ENCODE data around the gene TGM1. TPM values are rescaled to one million over a fixed set of nuclear protein-coding genes. Genes with fewer than 3 reads are reported as not detected.

Gene TGM1
- 1 to 10 TPM in 5 of 6 experiments, under 1 TPM in 1; 0.97 to 2.9 (median 1.3) TPM for total RNA-seq (2021; fragmentation: NEBNext Ultra II Directional; extraction: Animal tissue kit (Norgen Biotek cat#: 25700))
- long read RNA-seq, partial matches to known transcripts = 2 of 2 reads
- long read RNA-seq, other reads (novel, unspliced or antisense) = 0 of 2 reads

- H3K4me1 Mint-ChIP-seq (ENCODE audit: low read depth) = peaks cover 18% of the 10 kb centered on the region; the same call in 1 of the 2 replicates
- TF ChIP-seq CTCF (IDR thresholded peaks at IDR 0.05) = no peak
- H3K27ac Mint-ChIP-seq = no peak within 1 kb of the TSS
- H3K36me3 Mint-ChIP-seq (ENCODE audit: low read depth) = no peaks in the 10 kb centered on the region
- peaks cover 2% of the 10 kb centered on the region; the same call in 1 of the 2 replicates for H3K27me3 Mint-ChIP-seq (ENCODE audit: insufficient read depth)
- no peaks in the 10 kb centered on the region for H3K9me3 Mint-ChIP-seq
- DNase-seq = no peak
- H3K4me3 Mint-ChIP-seq = no peak within 1 kb of the TSS
Observed at GRCh38 chr14:24262821-24263733, at the start of gene TGM1. Gene TGM1, minus strand, starts transcription at chr14:24263177. Its CDS starts 825 bp downstream, at chr14:24262352.

GRCh38 chr14:24311837-24312615 lies 49.0 kb upstream of the TGM1 start:
- Mint-ChIP-seq H3K27ac (no peak overlapping the region), H3K36me3 (ENCODE audit: low read depth) (peaks cover 6% of the 10 kb centered on the region), H3K27me3 (ENCODE audit: insufficient read depth) (peaks cover 10% of the 10 kb centered on the region), H3K4me1 (ENCODE audit: low read depth) (peaks cover 27% of the 10 kb centered on the region), H3K9me3 (no peaks in the 10 kb centered on the region), H3K4me3 (no peak overlapping the region)
- 0 out of 2 replicates have a peak, but pooled peaks have one; percentile 9 for TF ChIP-seq CTCF (IDR thresholded peaks at IDR 0.05)
- DNase-seq = peak; percentile 13

GRCh38 chr14:24310646-24311604 lies 47.9 kb upstream of the TGM1 start, which contains the start of gene LTB4R:
Gene LTB4R, plus strand, starts transcription at chr14:24311502. Its CDS starts 4,150 bp downstream, at chr14:24315652.
- TF ChIP-seq CTCF (IDR thresholded peaks at IDR 0.05) = peak; percentile 72
- Mint-ChIP-seq H3K36me3 (ENCODE audit: low read depth) (peaks cover 8% of the 10 kb centered on the region), H3K4me3 (no peak within 1 kb of the TSS), H3K27me3 (ENCODE audit: insufficient read depth) (peaks cover 10% of the 10 kb centered on the region), H3K9me3 (no peaks in the 10 kb centered on the region), H3K4me1 (ENCODE audit: low read depth) (peaks cover 23% of the 10 kb centered on the region), H3K27ac (0 out of 2 replicates have a peak within 1 kb of the TSS, but pooled peaks have one; percentile 43)
- DNase-seq = peak; percentile 68

GRCh38 chr14:24310265-24310645 lies 47.3 kb upstream of the TGM1 start:
- Mint-ChIP-seq H3K36me3 (ENCODE audit: low read depth) (peaks cover 15% of the 10 kb centered on the region), H3K27ac (0 out of 2 replicates have a peak overlapping the region, but pooled peaks have one; percentile 43), H3K4me3 (no peak overlapping the region), H3K9me3 (no peaks in the 10 kb centered on the region), H3K4me1 (ENCODE audit: low read depth) (peaks cover 23% of the 10 kb centered on the region), H3K27me3 (ENCODE audit: insufficient read depth) (peaks cover 6% of the 10 kb centered on the region)
- TF ChIP-seq CTCF (IDR thresholded peaks at IDR 0.05) = no peak
- DNase-seq = no peak

Data from HFFc6 (cell line).